Neural cell (in vitro differentiated cells): Measurements from ENCODE around the gene VSIG10. TPM values are rescaled to one million over a fixed set of nuclear protein-coding genes. Genes with fewer than 3 reads are reported as not detected.

ENCODE experiments used
- H2AFZ ChIP-seq: fragments of 200-600, 300-800 bp; sonication (generic), shearing (Covaris generic); 2 replicates; pipeline ENCODE4 v1.6.0; 2014; ENCODE audit warnings: low read depth, mild to moderate bottlenecking, antibody characterized with exemption, low read length, moderate library complexity
- H3F3A ChIP-seq: fragments of 200-600 bp; shearing (Covaris generic); 2 replicates; pipeline ENCODE4 v1.6.1; 2016; ENCODE audit warnings: mild to moderate bottlenecking, moderate library complexity, mixed read lengths, antibody characterized with exemption, low read length; ENCODE audit not compliant: insufficient read depth, poor library complexity, severe bottlenecking
- H3K27ac ChIP-seq: fragments of 200-600, 300-800 bp; sonication (generic), shearing (Covaris generic); 2 replicates; pipeline ENCODE4 v1.5.1; 2014; ENCODE audit warnings: mild to moderate bottlenecking, low read length, moderate library complexity
- H3K27me3 ChIP-seq: fragments of 300-800, 200-600 bp; sonication (generic), shearing (Covaris generic); 2 replicates; pipeline ENCODE4 v1.6.0; 2014; ENCODE audit warnings: mild to moderate bottlenecking, low read depth, low read length, moderate library complexity; ENCODE audit not compliant: insufficient read depth
- H3K36me3 ChIP-seq: fragments of 300-800, 200-600 bp; sonication (generic), shearing (Covaris generic); 2 replicates; pipeline ENCODE4 v1.5.1; 2014; ENCODE audit warnings: mild to moderate bottlenecking, antibody characterized with exemption, low read length, moderate library complexity; ENCODE audit not compliant: insufficient read depth
- H3K4me2 ChIP-seq: fragments of 300-800, 200-600 bp; sonication (generic), shearing (Covaris generic); 2 replicates; pipeline ENCODE4 v1.6.0; 2014; ENCODE audit warnings: mild to moderate bottlenecking, low read length
- H3K4me3 ChIP-seq: fragments of 300-800, 200-600 bp; sonication (generic), shearing (Covaris generic); 2 replicates; pipeline ENCODE4 v1.5.1; 2014; ENCODE audit warnings: mild to moderate bottlenecking, low read length, moderate library complexity
- H3K79me2 ChIP-seq: fragments of 200-600 bp; shearing (Covaris generic); replicated peaks from 2 replicates; pipeline ENCODE4 v1.6.0; 2014; ENCODE audit warnings: mild to moderate bottlenecking, low read length, moderate library complexity; ENCODE audit not compliant: insufficient read depth
- H3K9ac ChIP-seq: fragments of 300-800, 200-600 bp; sonication (generic), shearing (Covaris generic); 2 replicates; pipeline ENCODE4 v1.6.1; 2016; ENCODE audit warnings: mild to moderate bottlenecking, low read length, mixed read lengths
- H3K9me2 ChIP-seq: fragments of 200-600 bp; shearing (Covaris generic); 2 replicates; pipeline ENCODE4 v1.6.1; 2016; ENCODE audit warnings: mild to moderate bottlenecking, low read length, mixed read lengths; ENCODE audit not compliant: insufficient read depth
- H3K9me3 ChIP-seq: fragments of 200-600, 300-800 bp; sonication (generic), shearing (Covaris generic); 2 replicates; pipeline ENCODE4 v1.6.1; 2016; ENCODE audit warnings: mild to moderate bottlenecking, mixed run types, low read length, moderate library complexity, mixed read lengths
- H4K20me1 ChIP-seq: fragments of 200-600 bp; shearing (Covaris generic); 2 replicates; pipeline ENCODE4 v1.6.1; 2016; ENCODE audit warnings: mild to moderate bottlenecking, mixed run types; ENCODE audit not compliant: insufficient read depth
- CTCF ChIP-seq: fragments of 450-650 bp; IDR thresholded peaks from 2 replicates; pipeline ENCODE4 v1.5.1; 2014; ENCODE audit warnings: antibody characterized with exemption, mild to moderate bottlenecking, moderate library complexity; ENCODE audit not compliant: poor library complexity, severe bottlenecking
- EP300 ChIP-seq: fragments of 450-650 bp; conservative IDR thresholded peaks from 2 replicates; pipeline ENCODE4 v1.6.1; 2014; ENCODE audit warnings: antibody characterized with exemption, mild to moderate bottlenecking, moderate library complexity; ENCODE audit not compliant: poor library complexity, severe bottlenecking
- EZH2 ChIP-seq: fragments of 200-600, 300-800 bp; shearing (Covaris generic), sonication (generic); IDR thresholded peaks from 2 replicates; pipeline ENCODE4 v1.6.1; 2014; ENCODE audit warnings: antibody characterized with exemption, low read length, borderline replicate concordance, mild to moderate bottlenecking; ENCODE audit not compliant: insufficient read depth, poor library complexity, severe bottlenecking
- MXI1 ChIP-seq: fragments of 450-650 bp; conservative IDR thresholded peaks from 2 replicates; pipeline ENCODE4 v1.6.1; 2014; ENCODE audit warnings: antibody characterized with exemption, mild to moderate bottlenecking; ENCODE audit not compliant: poor library complexity, severe bottlenecking
- POLR2AphosphoS5 ChIP-seq: IDR thresholded peaks from 2 replicates; pipeline ENCODE4 v1.6.1; 2012
- RAD21 ChIP-seq: fragments of 450-650 bp; conservative IDR thresholded peaks from 2 replicates; pipeline ENCODE4 v1.6.1; 2014; ENCODE audit warnings: antibody characterized with exemption, mild to moderate bottlenecking, moderate library complexity
- REST ChIP-seq: IDR thresholded peaks from 2 replicates; pipeline ENCODE4 v1.6.1; 2012; ENCODE audit warnings: borderline replicate concordance
- SMC3 ChIP-seq: fragments of 450-650 bp; conservative IDR thresholded peaks from 2 replicates; pipeline ENCODE4 v1.6.1; 2014; ENCODE audit warnings: antibody characterized with exemption, mild to moderate bottlenecking, moderate library complexity; ENCODE audit not compliant: poor library complexity
- TAF1 ChIP-seq: IDR thresholded peaks from 2 replicates; pipeline ENCODE4 v1.6.1; 2012; ENCODE audit warnings: low read depth
- polyA plus RNA-seq: library from polyadenylated mRNA; depleted of rRNA; stranded (reverse); fragments of >200 nt; gene quantifications from 2 replicates; pipeline ENCODE4 v1.2.3, GENCODE V29; 2014

Gene VSIG10
- polyA plus RNA-seq, 1 donor from 2014 or later, result 2.0 TPM

DNA sequence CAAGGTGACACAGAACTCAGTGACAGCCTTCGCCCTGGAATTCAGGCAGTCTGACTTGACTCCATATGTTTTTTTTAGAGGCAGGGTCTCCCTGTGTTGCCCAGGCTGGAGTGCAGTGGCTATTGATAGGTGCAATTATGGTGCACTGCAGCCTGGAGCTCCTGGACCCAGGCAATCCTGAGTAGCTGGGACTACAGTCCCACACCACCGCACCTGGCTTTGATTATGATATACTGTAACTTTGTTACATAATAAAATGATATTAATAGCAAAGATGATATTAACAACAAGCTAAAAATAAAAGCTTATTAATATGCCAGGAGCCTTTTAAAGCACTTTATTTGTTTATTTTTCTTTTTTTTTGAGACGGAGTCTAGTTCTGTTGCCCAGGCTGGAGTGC, 9.8 kb downstream of the VSIG10 start:
- Histone ChIP-seq H3K27me3 (no peaks in the 10 kb centered on the region), H3K9me3 (no peaks in the 10 kb centered on the region), H3K27ac (no peak overlapping the region), H3K36me3 (no peaks in the 10 kb centered on the region), H3K4me2 (no peak overlapping the region), H3K4me3 (no peak overlapping the region), H3K9me2 (no peaks in the 10 kb centered on the region), H4K20me1 (no peaks in the 10 kb centered on the region), H3K9ac (no peak overlapping the region), H2AFZ (no peak overlapping the region), H3F3A (no peaks in the 10 kb centered on the region), H3K79me2 (no peaks in the 10 kb centered on the region)
- TF ChIP-seq CTCF (no peak), POLR2AphosphoS5 (no peak), EP300 (no peak), REST (no peak), SMC3 (no peak), EZH2 (no peak), RAD21 (no peak), TAF1 (no peak), MXI1 (no peak)

DNA sequence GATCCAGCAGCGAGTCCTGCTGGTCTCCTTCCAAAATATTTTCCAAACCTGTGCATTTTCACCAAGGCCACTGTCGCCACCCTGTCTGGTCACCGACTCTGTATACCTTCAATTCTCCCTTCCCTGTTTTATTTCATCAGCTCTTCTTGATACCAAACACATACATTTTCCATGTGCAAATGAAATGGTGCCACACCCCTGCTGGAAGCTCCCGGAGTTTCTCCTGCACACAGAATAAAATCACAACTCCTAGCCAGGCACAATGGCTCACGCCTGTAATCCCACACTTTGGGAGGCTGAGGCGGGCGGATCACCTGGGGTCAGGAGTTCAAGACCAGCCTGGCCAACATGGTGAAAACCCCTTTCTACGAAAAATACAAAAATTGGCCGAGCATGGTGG, 14.0 kb downstream of the VSIG10 start:
- Histone ChIP-seq H3K27ac (no peak overlapping the region), H3K27me3 (no peaks in the 10 kb centered on the region), H2AFZ (no peak overlapping the region), H3K9me2 (no peaks in the 10 kb centered on the region), H3K36me3 (no peaks in the 10 kb centered on the region), H3K79me2 (no peaks in the 10 kb centered on the region), H3K9me3 (no peaks in the 10 kb centered on the region), H3K9ac (no peak overlapping the region), H3K4me2 (no peak overlapping the region), H3K4me3 (no peak overlapping the region), H4K20me1 (no peaks in the 10 kb centered on the region), H3F3A (no peaks in the 10 kb centered on the region)
- TF ChIP-seq RAD21, result no peak
- TF ChIP-seq MXI1, result no peak
- TF ChIP-seq SMC3, result no peak

GRCh38 chr12:118082161-118082560, 21.6 kb downstream of the VSIG10 start:
- Histone ChIP-seq H3K27ac (no peak overlapping the region), H3K4me2 (no peak overlapping the region), H3K9me3 (no peaks in the 10 kb centered on the region), H2AFZ (no peak overlapping the region), H4K20me1 (no peaks in the 10 kb centered on the region), H3K27me3 (no peaks in the 10 kb centered on the region), H3K9me2 (no peaks in the 10 kb centered on the region), H3K4me3 (no peak overlapping the region), H3F3A (no peaks in the 10 kb centered on the region), H3K36me3 (no peaks in the 10 kb centered on the region), H3K9ac (no peak overlapping the region), H3K79me2 (no peaks in the 10 kb centered on the region)
- TF ChIP-seq CTCF (no peak), EZH2 (no peak), SMC3 (no peak), EP300 (no peak), POLR2AphosphoS5 (no peak), MXI1 (no peak), RAD21 (no peak), TAF1 (no peak), REST (no peak)
